Measurements from ENCODE around the gene PKDCC.

PKDCC gene

DNA sequence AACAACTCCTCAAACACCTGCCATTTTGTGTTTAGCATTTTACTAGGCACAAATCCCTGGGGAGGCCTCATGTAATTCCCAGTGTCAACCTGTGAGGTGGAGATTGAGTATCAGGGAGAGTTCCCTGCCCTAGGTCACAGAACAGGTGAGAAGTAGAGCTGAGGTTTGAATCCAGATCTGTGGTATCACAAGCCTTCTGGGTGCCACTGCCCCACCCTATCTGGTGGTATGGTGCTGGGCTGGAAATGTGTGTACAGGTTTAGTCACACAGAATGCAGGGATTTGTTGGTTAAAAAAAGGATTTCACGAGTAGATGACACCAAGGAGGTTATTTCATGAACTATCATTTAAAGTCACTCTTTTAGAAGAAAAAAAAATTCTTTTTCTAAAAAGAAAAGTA lies 35.7 kb upstream of the PKDCC start:
- H3K4me1 ChIP-seq (ENCODE audit: insufficient read depth, low read length): no peaks in the 10 kb centered on the region
- H3K4me3 ChIP-seq (ENCODE audit: low read length): no peak overlapping the region
- H3K27me3 ChIP-seq (ENCODE audit: insufficient read depth, low read length): no peaks in the 10 kb centered on the region
- no peak overlapping the region for H3K9ac ChIP-seq (ENCODE audit: low read depth, low read length)
- no peaks in the 10 kb centered on the region for H3K36me3 ChIP-seq (ENCODE audit: insufficient read depth, low read depth, low read length)
- H3K9me3 ChIP-seq (ENCODE audit: insufficient read depth, low read depth, low read length): peaks cover 5% of the 10 kb centered on the region; the same call in 1 of the 2 replicates
- no peak overlapping the region for H3K27ac ChIP-seq (ENCODE audit: low read length)

DNA sequence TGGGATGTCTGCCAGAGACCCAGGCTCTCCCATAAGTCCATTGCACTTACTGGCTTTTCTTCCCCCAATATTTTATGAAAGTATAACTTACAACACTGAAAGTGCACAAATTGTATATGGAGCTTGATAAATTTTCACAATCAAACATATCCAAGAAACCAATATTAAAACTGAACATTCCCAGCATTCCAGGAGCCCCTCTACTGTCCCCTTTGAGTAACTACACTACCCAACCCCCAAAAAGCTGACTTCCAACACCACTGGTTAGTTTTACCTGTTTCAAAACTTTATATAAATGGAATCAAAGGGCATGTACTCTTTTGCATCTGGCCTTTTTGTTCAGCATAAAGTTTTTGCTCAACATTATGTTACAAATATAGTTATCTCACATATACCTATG lies 35.2 kb upstream of the PKDCC start:
- Histone ChIP-seq H3K36me3 (ENCODE audit: insufficient read depth, low read depth, low read length) (no peaks in the 10 kb centered on the region), H3K4me1 (ENCODE audit: insufficient read depth, low read length) (no peaks in the 10 kb centered on the region), H3K9ac (ENCODE audit: low read depth, low read length) (no peak overlapping the region), H3K27ac (ENCODE audit: low read length) (no peak overlapping the region), H3K27me3 (ENCODE audit: insufficient read depth, low read length) (no peaks in the 10 kb centered on the region), H3K4me3 (ENCODE audit: low read length) (no peak overlapping the region), H3K9me3 (ENCODE audit: insufficient read depth, low read depth, low read length) (peaks cover 5% of the 10 kb centered on the region; the same call in 1 of the 2 replicates)

DNA sequence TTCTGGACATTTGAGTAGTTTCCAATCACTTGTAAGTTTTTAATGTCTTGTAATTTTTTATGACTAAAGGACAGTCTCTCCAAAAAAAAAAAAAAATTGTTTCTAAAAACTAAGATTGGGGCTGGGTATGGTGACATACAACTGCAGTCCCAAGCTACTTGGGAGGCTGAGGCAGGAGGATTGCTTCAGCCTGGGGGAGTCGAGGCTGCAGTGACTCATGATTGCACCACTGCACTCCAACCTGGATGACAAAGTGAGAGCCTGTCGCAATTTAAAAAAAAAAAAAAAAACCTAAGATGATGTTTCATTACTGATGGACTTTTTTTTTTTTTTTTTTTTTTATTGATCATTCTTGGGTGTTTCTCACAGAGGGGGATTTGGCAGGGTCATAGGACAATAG lies 34.4 kb upstream of the PKDCC start:
- H3K36me3 ChIP-seq (ENCODE audit: insufficient read depth, low read depth, low read length): no peaks in the 10 kb centered on the region
- no peaks in the 10 kb centered on the region for H3K27me3 ChIP-seq (ENCODE audit: insufficient read depth, low read length)
- no peak overlapping the region for H3K4me3 ChIP-seq (ENCODE audit: low read length)
- H3K27ac ChIP-seq (ENCODE audit: low read length): no peak overlapping the region
- no peaks in the 10 kb centered on the region for H3K4me1 ChIP-seq (ENCODE audit: insufficient read depth, low read length)
- H3K9me3 ChIP-seq (ENCODE audit: insufficient read depth, low read depth, low read length): peaks cover 5% of the 10 kb centered on the region; the same call in 1 of the 2 replicates
- H3K9ac ChIP-seq (ENCODE audit: low read depth, low read length): no peak overlapping the region

DNA sequence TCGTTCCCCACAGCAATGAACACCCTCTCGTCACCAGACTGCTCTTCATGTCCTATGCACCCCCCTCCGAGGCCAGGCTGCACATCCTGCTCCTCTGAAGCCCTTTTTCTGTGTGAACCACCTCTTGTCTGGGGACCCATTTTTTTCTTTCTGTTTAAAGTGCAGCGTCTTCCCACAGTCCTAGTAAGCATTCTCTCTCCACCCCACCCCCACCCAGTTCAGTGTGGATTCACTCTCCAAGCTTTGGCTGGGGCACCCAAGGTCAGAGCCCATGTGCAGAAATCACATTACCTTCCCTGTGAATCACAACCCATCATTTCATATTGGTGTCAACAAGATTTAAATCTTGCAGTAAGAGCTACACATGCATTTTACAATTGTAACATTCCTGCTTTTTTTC lies 26.4 kb upstream of the PKDCC start:
- Histone ChIP-seq H3K4me1 (ENCODE audit: insufficient read depth, low read length) (peaks cover 11% of the 10 kb centered on the region; the same call in 1 of the 2 replicates), H3K27me3 (ENCODE audit: insufficient read depth, low read length) (no peaks in the 10 kb centered on the region), H3K27ac (ENCODE audit: low read length) (no peak overlapping the region), H3K9me3 (ENCODE audit: insufficient read depth, low read depth, low read length) (no peaks in the 10 kb centered on the region), H3K9ac (ENCODE audit: low read depth, low read length) (no peak overlapping the region), H3K4me3 (ENCODE audit: low read length) (no peak overlapping the region), H3K36me3 (ENCODE audit: insufficient read depth, low read depth, low read length) (no peaks in the 10 kb centered on the region)

DNA sequence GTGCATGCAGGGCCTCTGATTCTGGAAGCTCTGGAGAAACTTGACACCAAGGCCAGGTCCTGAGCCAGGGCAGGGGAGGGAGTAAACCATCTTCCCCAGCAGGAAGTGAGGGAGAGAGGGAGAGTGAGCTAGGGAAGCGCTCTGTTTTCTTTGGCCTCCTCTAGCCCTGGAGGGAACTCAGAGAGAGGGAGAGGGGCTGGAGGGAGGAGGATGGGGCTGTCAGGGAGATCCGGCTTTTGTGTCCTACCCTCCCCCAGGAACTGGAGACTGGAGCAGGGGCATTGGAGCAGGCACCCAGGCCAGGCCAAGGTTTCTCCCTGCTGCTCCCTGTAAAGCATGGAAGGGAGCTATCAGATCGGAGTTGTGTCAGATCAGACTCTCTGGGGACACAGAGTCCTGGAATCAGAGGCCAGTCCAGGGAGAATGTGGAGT lies 22.7 kb upstream of the PKDCC start:
- no peak overlapping the region for H3K27ac ChIP-seq (ENCODE audit: low read length)
- peaks cover 19% of the 10 kb centered on the region; the same call in 1 of the 2 replicates for H3K4me1 ChIP-seq (ENCODE audit: insufficient read depth, low read length)
- H3K9ac ChIP-seq (ENCODE audit: low read depth, low read length): no peak overlapping the region
- no peak overlapping the region for H3K4me3 ChIP-seq (ENCODE audit: low read length)
- no peaks in the 10 kb centered on the region for H3K36me3 ChIP-seq (ENCODE audit: insufficient read depth, low read depth, low read length)
- no peaks in the 10 kb centered on the region for H3K9me3 ChIP-seq (ENCODE audit: insufficient read depth, low read depth, low read length)
- peaks cover 5% of the 10 kb centered on the region; the same call in 1 of the 2 replicates for H3K27me3 ChIP-seq (ENCODE audit: insufficient read depth, low read length)

DNA sequence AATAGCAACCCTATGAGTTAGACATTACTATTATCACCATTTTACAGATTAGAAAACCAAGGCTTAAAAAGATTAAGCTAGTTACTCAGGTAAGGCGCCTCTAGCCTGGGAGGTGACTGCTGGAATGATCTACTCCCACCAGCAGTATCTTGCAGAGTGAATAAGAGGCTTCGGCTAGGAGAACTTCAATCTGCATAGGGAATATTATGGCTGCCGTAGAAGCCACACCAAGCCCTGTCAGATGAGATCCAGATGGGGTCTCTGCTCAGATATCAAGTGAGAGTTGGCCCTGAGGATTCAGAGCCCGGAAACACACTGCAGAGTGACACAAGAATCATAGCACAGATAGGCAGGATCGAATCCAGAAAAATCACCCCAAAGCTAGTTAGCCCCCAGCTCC lies 21.5 kb upstream of the PKDCC start:
- Histone ChIP-seq H3K27me3 (ENCODE audit: insufficient read depth, low read length) (peaks cover 15% of the 10 kb centered on the region), H3K9ac (ENCODE audit: low read depth, low read length) (no peak overlapping the region), H3K27ac (ENCODE audit: low read length) (no peak overlapping the region)

DNA sequence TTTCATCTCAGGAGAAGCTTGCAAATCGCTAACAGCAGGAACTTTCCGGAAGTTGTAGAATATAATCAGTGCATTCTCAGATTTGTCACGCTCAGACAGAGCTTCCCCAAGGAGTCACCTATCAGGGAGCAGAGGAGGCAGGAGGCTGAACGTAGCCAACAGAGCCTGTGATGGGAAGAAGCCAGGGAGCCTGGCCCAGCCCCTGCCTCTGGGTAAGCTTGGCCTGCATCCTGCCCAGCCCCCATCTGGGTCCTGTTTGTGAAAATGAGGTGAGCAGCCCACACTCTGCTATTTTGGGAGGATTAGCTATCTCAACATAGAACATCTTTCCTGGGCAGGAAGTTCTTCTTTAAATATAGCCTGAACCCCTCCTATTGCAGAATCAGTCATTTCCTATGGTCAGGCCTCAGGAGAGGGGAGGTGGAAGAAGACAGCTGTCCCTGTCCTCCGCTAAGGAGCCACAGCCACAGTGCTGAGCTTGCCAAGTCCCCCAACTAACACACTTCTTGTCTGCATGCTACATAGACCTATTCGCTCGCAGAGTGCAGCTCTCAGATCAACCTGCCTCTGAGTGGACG lies 19.2 kb upstream of the PKDCC start:
- Histone ChIP-seq H3K9ac (ENCODE audit: low read depth, low read length) (no peak overlapping the region), H3K9me3 (ENCODE audit: insufficient read depth, low read depth, low read length) (no peaks in the 10 kb centered on the region), H3K4me3 (ENCODE audit: low read length) (no peak overlapping the region), H3K36me3 (ENCODE audit: insufficient read depth, low read depth, low read length) (no peaks in the 10 kb centered on the region), H3K27me3 (ENCODE audit: insufficient read depth, low read length) (peaks cover 22% of the 10 kb centered on the region), H3K27ac (ENCODE audit: low read length) (no peak overlapping the region), H3K4me1 (ENCODE audit: insufficient read depth, low read length) (peaks cover 41% of the 10 kb centered on the region)

More for the DNA sequence above, 21.5 kb upstream of the PKDCC start:
- Histone ChIP-seq H3K4me1 (ENCODE audit: insufficient read depth, low read length) (peaks cover 28% of the 10 kb centered on the region; the same call in 1 of the 2 replicates), H3K9me3 (ENCODE audit: insufficient read depth, low read depth, low read length) (no peaks in the 10 kb centered on the region), H3K4me3 (ENCODE audit: low read length) (no peak overlapping the region), H3K36me3 (ENCODE audit: insufficient read depth, low read depth, low read length) (no peaks in the 10 kb centered on the region)

DNA sequence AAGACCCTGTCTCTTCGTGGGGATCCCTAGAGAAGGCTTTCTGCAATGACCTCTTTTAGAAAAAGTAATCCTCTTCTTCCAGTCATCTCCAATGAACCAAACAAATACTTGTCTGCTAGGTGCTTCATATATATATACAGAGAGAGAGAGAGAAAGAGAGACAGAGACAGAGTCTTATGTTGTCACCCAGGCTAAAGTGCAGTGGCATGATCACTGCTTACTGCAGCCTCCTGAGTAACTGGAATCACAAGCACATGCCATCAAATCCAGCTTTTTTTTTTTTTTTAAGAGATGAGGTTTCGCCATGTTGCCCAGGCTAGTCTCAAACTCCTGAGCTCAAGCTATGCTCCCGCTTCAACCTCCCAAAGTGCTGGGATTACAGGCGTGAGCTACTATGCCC lies 18.6 kb upstream of the PKDCC start:
- H3K4me3 ChIP-seq (ENCODE audit: low read length): no peak overlapping the region
- peaks cover 41% of the 10 kb centered on the region for H3K4me1 ChIP-seq (ENCODE audit: insufficient read depth, low read length)
- no peak overlapping the region for H3K9ac ChIP-seq (ENCODE audit: low read depth, low read length)
- no peak overlapping the region for H3K27ac ChIP-seq (ENCODE audit: low read length)
- H3K27me3 ChIP-seq (ENCODE audit: insufficient read depth, low read length): peaks cover 22% of the 10 kb centered on the region
- no peaks in the 10 kb centered on the region for H3K9me3 ChIP-seq (ENCODE audit: insufficient read depth, low read depth, low read length)
- H3K36me3 ChIP-seq (ENCODE audit: insufficient read depth, low read depth, low read length): no peaks in the 10 kb centered on the region

DNA sequence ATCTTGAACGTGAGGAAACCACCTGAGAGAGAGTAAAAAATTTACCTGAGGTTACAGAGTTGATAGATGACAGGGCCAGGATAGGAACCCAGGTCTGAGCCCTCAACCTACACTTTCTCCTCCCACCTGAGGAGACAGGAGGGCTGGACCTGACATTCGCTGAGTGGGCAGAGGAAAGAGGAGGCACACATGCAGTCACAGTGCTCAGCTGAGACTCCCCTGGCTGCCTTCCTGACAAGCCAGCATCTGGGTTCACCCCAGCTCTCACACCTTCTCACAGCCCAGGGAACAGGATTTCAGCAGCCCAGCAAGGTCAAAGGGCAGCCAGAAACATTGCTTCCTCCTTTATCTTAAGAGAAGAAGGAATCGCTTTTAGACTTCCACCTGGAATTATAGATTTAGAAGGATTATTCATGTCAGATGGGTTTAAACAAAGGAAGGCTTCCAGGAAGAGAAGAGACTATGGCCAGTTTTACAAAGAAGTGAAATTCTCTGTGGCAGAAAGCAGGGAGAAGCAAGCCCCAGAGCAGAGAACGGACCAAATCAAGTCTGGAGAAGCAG lies 18.1 kb upstream of the PKDCC start:
- Histone ChIP-seq H3K36me3 (ENCODE audit: insufficient read depth, low read depth, low read length) (no peaks in the 10 kb centered on the region), H3K27me3 (ENCODE audit: insufficient read depth, low read length) (peaks cover 22% of the 10 kb centered on the region), H3K9me3 (ENCODE audit: insufficient read depth, low read depth, low read length) (no peaks in the 10 kb centered on the region), H3K27ac (ENCODE audit: low read length) (no peak overlapping the region), H3K4me3 (ENCODE audit: low read length) (no peak overlapping the region), H3K4me1 (ENCODE audit: insufficient read depth, low read length) (peaks cover 39% of the 10 kb centered on the region), H3K9ac (ENCODE audit: low read depth, low read length) (0 out of 2 replicates have a peak overlapping the region, but pooled peaks have one; percentile 2)

DNA sequence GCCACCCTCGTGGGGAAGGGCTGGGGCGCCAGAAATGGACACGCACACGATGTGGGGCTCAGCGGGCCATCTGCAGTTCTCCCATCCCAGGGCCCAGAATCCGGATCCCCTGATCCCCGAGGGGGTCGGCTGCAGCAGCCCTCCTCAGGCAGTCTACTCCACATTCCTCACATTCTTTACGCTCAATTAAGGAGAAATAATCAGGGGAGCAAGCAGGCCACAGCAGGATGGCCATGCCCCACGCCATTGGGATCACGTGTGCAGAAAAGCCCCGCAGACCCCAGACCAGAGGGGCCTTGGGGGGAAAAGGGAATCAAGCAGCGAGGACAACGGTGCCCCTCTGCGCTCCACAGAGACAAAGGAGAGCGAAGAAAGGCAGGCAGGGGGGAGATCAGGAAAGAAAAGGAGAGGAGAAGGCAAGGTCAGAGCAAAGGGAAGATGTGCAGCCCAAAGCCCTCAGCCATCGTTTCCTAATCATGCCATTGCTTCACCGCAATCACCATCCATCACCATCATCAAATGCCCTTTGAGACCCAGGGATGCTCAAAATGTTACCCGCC lies 17.5 kb upstream of the PKDCC start:
- peaks cover 22% of the 10 kb centered on the region for H3K27me3 ChIP-seq (ENCODE audit: insufficient read depth, low read length)
- no peaks in the 10 kb centered on the region for H3K36me3 ChIP-seq (ENCODE audit: insufficient read depth, low read depth, low read length)
- peak overlapping the region; percentile 7; the same call in 1 of the 2 replicates for H3K9ac ChIP-seq (ENCODE audit: low read depth, low read length)
- H3K4me3 ChIP-seq (ENCODE audit: low read length): peak overlapping the region; percentile 21; the same call in 1 of the 2 replicates
- peak overlapping the region; percentile 25 for H3K27ac ChIP-seq (ENCODE audit: low read length)
- peaks cover 36% of the 10 kb centered on the region for H3K4me1 ChIP-seq (ENCODE audit: insufficient read depth, low read length)
- no peaks in the 10 kb centered on the region for H3K9me3 ChIP-seq (ENCODE audit: insufficient read depth, low read depth, low read length)

DNA sequence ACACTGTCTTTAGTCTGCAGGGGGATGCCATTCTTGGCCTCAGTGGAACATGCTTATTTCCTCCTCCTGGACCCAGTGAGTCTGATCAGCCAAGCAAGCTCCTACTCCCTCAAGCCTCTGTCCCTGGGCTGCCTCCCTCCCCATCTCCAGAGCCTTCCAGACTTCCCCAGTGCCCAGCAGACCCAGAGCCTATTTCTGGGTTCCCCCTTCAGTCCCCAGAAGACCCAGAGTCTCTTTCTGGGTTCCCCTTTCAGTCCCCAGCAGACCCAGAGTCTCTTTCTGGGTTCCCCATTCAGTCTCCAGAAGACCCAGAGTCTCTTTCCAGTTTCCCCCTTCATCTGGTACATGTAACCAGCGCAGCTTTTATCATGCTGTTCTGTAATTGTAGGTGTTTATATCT lies 17.0 kb upstream of the PKDCC start:
- Histone ChIP-seq H3K4me1 (ENCODE audit: insufficient read depth, low read length) (peaks cover 31% of the 10 kb centered on the region), H3K27me3 (ENCODE audit: insufficient read depth, low read length) (peaks cover 22% of the 10 kb centered on the region), H3K27ac (ENCODE audit: low read length) (peak overlapping the region; percentile 25), H3K4me3 (ENCODE audit: low read length) (peak overlapping the region; percentile 21; the same call in 1 of the 2 replicates), H3K9me3 (ENCODE audit: insufficient read depth, low read depth, low read length) (no peaks in the 10 kb centered on the region), H3K9ac (ENCODE audit: low read depth, low read length) (peak overlapping the region; percentile 7; the same call in 1 of the 2 replicates), H3K36me3 (ENCODE audit: insufficient read depth, low read depth, low read length) (no peaks in the 10 kb centered on the region)
